Endothelial cell (in vitro differentiated cells): ENCODE data around the gene MON2. TPM values are rescaled to one million over a fixed set of nuclear protein-coding genes. Genes with fewer than 3 reads are reported as not detected.

ENCODE experiments used
- DNase-seq: peaks from one replicate; pipeline ENCODE4 v3.0.0; 2021; ENCODE audit warnings: low spot score
- H3K27ac Mint-ChIP-seq: one replicate; pipeline ENCODE4 v1.8.0; 2021; ENCODE audit warnings: mixed read lengths, inconsistent platforms; ENCODE audit not compliant: unreplicated experiment
- H3K27me3 Mint-ChIP-seq: one replicate; pipeline ENCODE4 v1.8.0; 2021; ENCODE audit warnings: mild to moderate bottlenecking, moderate library complexity, mixed read lengths, inconsistent platforms; ENCODE audit not compliant: unreplicated experiment
- H3K36me3 Mint-ChIP-seq: one replicate; pipeline ENCODE4 v1.8.0; 2021; ENCODE audit warnings: mild to moderate bottlenecking, low read depth, mixed read lengths, inconsistent platforms; ENCODE audit not compliant: unreplicated experiment
- H3K4me1 Mint-ChIP-seq: one replicate; pipeline ENCODE4 v1.8.0; 2021; ENCODE audit warnings: mild to moderate bottlenecking, mixed read lengths, inconsistent platforms; ENCODE audit not compliant: unreplicated experiment
- H3K4me3 Mint-ChIP-seq: one replicate; pipeline ENCODE4 v1.8.0; 2021; ENCODE audit warnings: mild to moderate bottlenecking, mixed read lengths, inconsistent platforms; ENCODE audit not compliant: unreplicated experiment
- H3K9me3 Mint-ChIP-seq: one replicate; pipeline ENCODE4 v1.8.0; 2021; ENCODE audit warnings: mixed read lengths, inconsistent platforms; ENCODE audit not compliant: unreplicated experiment
- total RNA-seq: library from RNA; stranded (reverse); fragmentation: NEBNext Ultra II Directional; extraction: Animal tissue kit (Norgen Biotek cat#: 25700); gene quantifications from one replicate; pipeline ENCODE4 v1.2.1, GENCODE V29; 2021; ENCODE audit not compliant: unreplicated experiment
- TF ChIP-seq, protein P1 (sequence below): fragments of 200-600 bp; sonication (generic); IDR thresholded peaks from one replicate; pipeline ENCODE4 v1.5.0; 2021; ENCODE audit warnings: antibody characterized with exemption; ENCODE audit not compliant: unreplicated experiment

Gene MON2
- total RNA-seq, 1 donor from 2014 or later = 31.9 TPM

- H3K27me3 Mint-ChIP-seq = peaks cover 6% of the 10 kb centered on the region
- TF ChIP-seq, protein P1, sequence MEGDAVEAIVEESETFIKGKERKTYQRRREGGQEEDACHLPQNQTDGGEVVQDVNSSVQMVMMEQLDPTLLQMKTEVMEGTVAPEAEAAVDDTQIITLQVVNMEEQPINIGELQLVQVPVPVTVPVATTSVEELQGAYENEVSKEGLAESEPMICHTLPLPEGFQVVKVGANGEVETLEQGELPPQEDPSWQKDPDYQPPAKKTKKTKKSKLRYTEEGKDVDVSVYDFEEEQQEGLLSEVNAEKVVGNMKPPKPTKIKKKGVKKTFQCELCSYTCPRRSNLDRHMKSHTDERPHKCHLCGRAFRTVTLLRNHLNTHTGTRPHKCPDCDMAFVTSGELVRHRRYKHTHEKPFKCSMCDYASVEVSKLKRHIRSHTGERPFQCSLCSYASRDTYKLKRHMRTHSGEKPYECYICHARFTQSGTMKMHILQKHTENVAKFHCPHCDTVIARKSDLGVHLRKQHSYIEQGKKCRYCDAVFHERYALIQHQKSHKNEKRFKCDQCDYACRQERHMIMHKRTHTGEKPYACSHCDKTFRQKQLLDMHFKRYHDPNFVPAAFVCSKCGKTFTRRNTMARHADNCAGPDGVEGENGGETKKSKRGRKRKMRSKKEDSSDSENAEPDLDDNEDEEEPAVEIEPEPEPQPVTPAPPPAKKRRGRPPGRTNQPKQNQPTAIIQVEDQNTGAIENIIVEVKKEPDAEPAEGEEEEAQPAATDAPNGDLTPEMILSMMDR = no peak
- H3K9me3 Mint-ChIP-seq = no peaks in the 10 kb centered on the region
- H3K4me1 Mint-ChIP-seq = peaks cover 3% of the 10 kb centered on the region
- no peaks in the 10 kb centered on the region for H3K36me3 Mint-ChIP-seq
- DNase-seq = no peak
- H3K27ac Mint-ChIP-seq = no peak overlapping the region
- H3K4me3 Mint-ChIP-seq = no peak overlapping the region
Measured at GRCh38 chr12:62471734-62472133, 5.1 kb downstream of the MON2 start.

GRCh38 chr12:62472472-62472871, 5.8 kb downstream of the MON2 start:
- Mint-ChIP-seq H3K9me3 (no peaks in the 10 kb centered on the region), H3K27ac (no peak overlapping the region), H3K36me3 (no peaks in the 10 kb centered on the region), H3K4me3 (no peak overlapping the region), H3K4me1 (peaks cover 3% of the 10 kb centered on the region), H3K27me3 (peaks cover 5% of the 10 kb centered on the region)
- DNase-seq = no peak
- TF ChIP-seq, protein P1 = no peak

DNA sequence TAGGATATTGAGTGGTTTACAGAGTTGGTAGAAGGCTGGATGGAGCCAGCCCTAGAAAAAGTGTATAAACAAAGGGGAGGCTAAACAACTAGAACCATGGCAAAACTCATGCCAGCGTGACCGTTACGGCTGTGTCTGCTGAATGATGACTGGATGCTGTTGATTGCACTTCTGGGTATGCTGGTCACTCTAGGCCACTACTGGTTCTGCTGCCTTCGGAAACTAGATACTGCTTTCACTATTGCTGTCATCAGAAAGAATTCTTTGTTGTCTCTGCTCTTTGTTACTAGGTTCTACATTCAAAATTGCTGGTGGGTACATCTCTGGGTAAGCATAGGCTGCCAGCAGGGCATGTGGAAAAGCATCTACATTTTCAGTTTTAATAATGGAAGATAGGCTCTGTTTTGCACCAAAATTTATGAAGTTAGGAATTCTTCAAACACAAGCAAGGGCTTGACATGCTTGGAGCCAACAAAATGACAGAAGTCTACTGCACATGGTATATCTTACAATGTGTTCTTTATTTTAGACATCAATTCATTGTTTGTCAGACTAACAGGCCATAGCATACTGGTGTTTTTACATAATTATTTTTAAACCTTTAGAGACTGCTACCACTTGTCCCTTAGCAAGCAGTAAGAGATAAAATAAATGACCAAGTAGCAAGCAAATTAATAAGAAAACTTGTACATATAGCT, 15.4 kb downstream of the MON2 start:
- Mint-ChIP-seq H3K4me1 (no peaks in the 10 kb centered on the region), H3K36me3 (no peaks in the 10 kb centered on the region), H3K4me3 (no peak overlapping the region), H3K9me3 (no peaks in the 10 kb centered on the region), H3K27me3 (no peaks in the 10 kb centered on the region), H3K27ac (no peak overlapping the region)
- TF ChIP-seq, protein P1 = no peak
- no peak for DNase-seq

DNA sequence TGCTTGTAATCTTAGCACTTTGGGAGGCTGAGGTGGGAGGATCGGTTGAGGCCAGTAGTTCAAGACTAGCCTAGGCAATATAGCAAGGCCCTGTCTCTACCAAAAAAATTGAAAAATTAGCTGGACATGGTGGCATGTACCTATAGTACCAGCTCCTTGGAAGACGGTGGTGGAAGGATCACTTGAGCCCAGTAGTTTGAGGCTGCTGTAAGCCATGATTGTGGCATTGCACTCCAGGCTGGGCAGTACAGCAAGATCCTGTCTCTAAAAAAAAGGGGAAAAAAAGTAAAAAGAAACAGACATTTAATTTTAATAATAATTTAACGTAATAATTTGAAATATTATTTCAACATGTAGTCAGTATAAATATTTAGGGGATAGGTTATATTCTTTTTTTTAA, 16.1 kb downstream of the MON2 start:
- TF ChIP-seq, protein P1 = no peak
- Mint-ChIP-seq H3K27ac (no peak overlapping the region), H3K4me3 (no peak overlapping the region), H3K4me1 (no peaks in the 10 kb centered on the region), H3K36me3 (no peaks in the 10 kb centered on the region), H3K9me3 (no peaks in the 10 kb centered on the region), H3K27me3 (no peaks in the 10 kb centered on the region)
- DNase-seq = no peak

GRCh38 chr12:62484233-62484632, 17.6 kb downstream of the MON2 start:
- Mint-ChIP-seq H3K9me3 (no peaks in the 10 kb centered on the region), H3K27ac (no peak overlapping the region), H3K27me3 (no peaks in the 10 kb centered on the region), H3K4me1 (no peaks in the 10 kb centered on the region), H3K4me3 (no peak overlapping the region), H3K36me3 (no peaks in the 10 kb centered on the region)
- TF ChIP-seq, protein P1 = no peak
- no peak for DNase-seq
